CD4-positive, alpha-beta T cell treated with Interleukin-21 for 1 hour (primary cell): ENCODE measurements around the gene PHPT1.
"Not testable (repeated sequence)": the region's sequence is repeated elsewhere in the genome, so short reads cannot be mapped to it uniquely, and the experiment has no call there.

Experiments used
- DNase-seq: peaks from one replicate; pipeline ENCODE4 v3.0.0-alpha.2; 2020

Gene PHPT1

GRCh38 chr9:136861874-136862457, 12.8 kb downstream of the PHPT1 start:
- no peak for DNase-seq

GRCh38 chr9:136862849-136863622, 13.8 kb downstream of the PHPT1 start:
- no peak for DNase-seq

- no peak for DNase-seq
These were observed 14.5 kb downstream of the PHPT1 start for GRCh38 chr9:136863623-136864273.

- DNase-seq: no peak
These were observed 16.0 kb downstream of the PHPT1 start for GRCh38 chr9:136865041-136865767.

GRCh38 chr9:136865768-136866103, 16.5 kb downstream of the PHPT1 start:
- DNase-seq: no peak

- not testable (repeated sequence) for DNase-seq
These were observed 17.8 kb downstream of the PHPT1 start for GRCh38 chr9:136866898-136867421.

GRCh38 chr9:136867480-136867879, 18.3 kb downstream of the PHPT1 start:
- no peak for DNase-seq

- no peak for DNase-seq
These were observed 18.7 kb downstream of the PHPT1 start for GRCh38 chr9:136867917-136868316.

- no peak for DNase-seq
These were observed 19.4 kb downstream of the PHPT1 start for GRCh38 chr9:136868644-136869043.

- not testable (repeated sequence) for DNase-seq
These were observed 20.4 kb downstream of the PHPT1 start for GRCh38 chr9:136869611-136870010.

- no peak for DNase-seq
These were observed 25.9 kb downstream of the PHPT1 start for GRCh38 chr9:136875155-136875554.

- DNase-seq: no peak
These were observed 27.3 kb downstream of the PHPT1 start for GRCh38 chr9:136876476-136876875.

GRCh38 chr9:136880651-136881050, 31.4 kb downstream of the PHPT1 start:
- DNase-seq: no peak

- DNase-seq: peak; percentile 48
These were observed 32.5 kb downstream of the PHPT1 start for GRCh38 chr9:136881691-136882108.

- DNase-seq: peak; percentile 91
These were observed 33.1 kb downstream of the PHPT1 start for GRCh38 chr9:136882109-136882946.

- DNase-seq: not testable (repeated sequence)
These were observed 33.7 kb downstream of the PHPT1 start for GRCh38 chr9:136882947-136883283.

GRCh38 chr9:136883670-136884069, 34.5 kb downstream of the PHPT1 start:
- not testable (repeated sequence) for DNase-seq

- peak; percentile 98 for DNase-seq
These were observed 36.9 kb downstream of the PHPT1 start, which contains the start of gene TRAF2 for GRCh38 chr9:136885950-136886578. TSS of gene TRAF2 (plus strand) at chr9:136886516. CDS start at chr9:136898741, 12,225 bp downstream.

GRCh38 chr9:136886610-136887597, 37.7 kb downstream of the PHPT1 start:
- DNase-seq: peak; percentile 28

GRCh38 chr9:136888454-136888853, 39.2 kb downstream of the PHPT1 start:
- no peak for DNase-seq
